ENCODE data around the gene INPP5D. TPM values are rescaled to one million over a fixed set of nuclear protein-coding genes. Genes with fewer than 3 reads are reported as not detected.

The INPP5D gene
- total and polyA plus RNA-seq, 7 experiments from 2014 or later: 41.0 to 232 (median 122) TPM

DNA sequence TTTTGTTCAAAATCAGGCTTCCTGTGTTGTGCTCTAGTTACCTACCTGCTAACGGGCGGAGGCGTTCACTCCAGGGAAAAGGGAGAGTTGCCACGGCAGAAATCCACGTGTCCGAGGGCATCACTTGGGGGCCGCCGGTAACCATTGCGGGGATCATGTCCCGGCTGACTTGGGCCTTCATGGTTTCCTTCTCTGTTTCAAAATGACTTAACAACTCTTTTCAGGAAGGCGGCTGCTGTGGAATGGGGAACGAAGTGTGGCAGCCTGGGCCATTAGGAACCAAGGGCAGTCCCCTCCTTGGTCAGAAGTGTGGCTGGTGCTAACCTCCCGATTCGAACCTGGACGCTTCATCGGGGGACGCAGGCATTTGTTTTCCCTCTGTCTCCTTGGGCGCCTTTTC is 56.8 kb downstream of the INPP5D start:
- H3K27me3 ChIP-seq (ENCODE audit: control insufficient read depth in 2 of 2, insufficient read depth in 2 of 2, low read length in 2 of 2): no peaks in the 10 kb centered on the region
- Mint-ChIP-seq H3K36me3 (peaks cover under 1 to 35% (median 16%) of the 10 kb centered on the region in 5 donors), H3K27me3 (no peaks in the 10 kb centered on the region), H3K4me1 (peaks cover 49 to 80% (median 72%) of the 10 kb centered on the region in 7 donors), H3K4me3 (peak overlapping the region in 6 of 10 donors; percentile 13 to 62 (median 56)), H3K27ac (peak overlapping the region in 8 of 9 donors; percentile 32 to 89 (median 76)), H3K9me3 (no peaks in the 10 kb centered on the region)
- DNase-seq: no peak
- H3K27ac ChIP-seq (ENCODE audit: low read depth, low read length): peak overlapping the region; percentile 8
- H3K36me3 ChIP-seq (ENCODE audit: control insufficient read depth in 2 of 3, insufficient read depth in 3 of 3, low read length in 3 of 3): peaks cover under 1 to 26% (median 7%) of the 10 kb centered on the region in 3 experiments
- ChIA-PET CTCF (no interaction called here), POLR2A (no interaction called here)
- intact Hi-C loops (cut with micrococcal nuclease): loop anchor here in 1 of 2 donors (5.0 kb wide), 1 partner anchor 35 kb away; no protein-coding TSS in a partner anchor
- H3K4me1 ChIP-seq (ENCODE audit: control insufficient read depth in 2 of 2, insufficient read depth in 2 of 2, low read length in 2 of 2): peaks cover 7 to 48% of the 10 kb centered on the region in 2 donors
- H3K9me3 ChIP-seq (ENCODE audit: control insufficient read depth in 2 of 3, low read length in 3 of 3): no peaks in the 10 kb centered on the region
- peak; percentile 36 for ATAC-seq
- H3K4me3 ChIP-seq (ENCODE audit: low read length): no peak overlapping the region

DNA sequence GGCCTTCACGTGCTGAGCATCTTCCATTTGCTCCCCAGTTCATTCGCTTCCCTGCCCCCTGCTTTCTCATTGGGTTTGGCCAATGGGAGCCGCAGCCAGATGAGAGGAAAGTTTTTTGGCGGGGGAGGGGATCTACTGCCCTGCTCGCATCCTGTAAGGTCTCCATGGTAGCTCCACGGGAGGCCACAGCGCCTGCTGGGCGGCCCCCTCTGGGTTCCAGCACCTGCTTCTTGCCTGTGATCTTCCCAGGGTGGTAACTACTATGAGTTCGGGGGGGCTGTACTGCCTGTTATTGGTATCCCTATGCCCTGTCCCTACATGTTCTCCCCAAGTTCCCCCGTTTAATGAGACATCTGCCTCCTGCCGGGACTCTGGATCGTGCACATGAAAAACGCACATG is 57.2 kb downstream of the INPP5D start:
- intact Hi-C loops (cut with micrococcal nuclease): loop anchor here in 1 of 2 donors (5.0 kb wide), 1 partner anchor 35 kb away; no protein-coding TSS in a partner anchor
- no peaks in the 10 kb centered on the region for H3K27me3 Mint-ChIP-seq
- no peaks in the 10 kb centered on the region for H3K9me3 Mint-ChIP-seq
- no peak overlapping the region for H3K4me3 ChIP-seq (ENCODE audit: low read length)
- ChIA-PET POLR2A (interaction anchor here (1.0 kb wide), 1 partner anchor 57 kb away, joined by 3 read pairs; the partner anchor contains the start of gene INPP5D), CTCF (no interaction called here)
- peak overlapping the region; percentile 23 to 90 (median 83) for H3K27ac Mint-ChIP-seq
- ATAC-seq (no peak), DNase-seq (peak in 2 of 9 donors; percentile 14 to 23)
- peak overlapping the region in 9 of 10 donors; percentile 8 to 62 (median 45) for H3K4me3 Mint-ChIP-seq
- H3K27me3 ChIP-seq (ENCODE audit: control insufficient read depth in 2 of 2, insufficient read depth in 2 of 2, low read length in 2 of 2): no peaks in the 10 kb centered on the region
- no peaks in the 10 kb centered on the region for H3K9me3 ChIP-seq (ENCODE audit: control insufficient read depth in 2 of 3, low read length in 3 of 3)
- H3K4me1 ChIP-seq (ENCODE audit: control insufficient read depth in 2 of 2, insufficient read depth in 2 of 2, low read length in 2 of 2): peaks cover 7 to 46% of the 10 kb centered on the region in 2 donors
- peaks cover 4 to 39% (median 20%) of the 10 kb centered on the region in 5 donors for H3K36me3 Mint-ChIP-seq
- peaks cover 50 to 78% (median 69%) of the 10 kb centered on the region in 7 donors for H3K4me1 Mint-ChIP-seq
- peak overlapping the region; percentile 8 for H3K27ac ChIP-seq (ENCODE audit: low read depth, low read length)
- peaks cover 4 to 30% (median 11%) of the 10 kb centered on the region in 3 experiments for H3K36me3 ChIP-seq (ENCODE audit: control insufficient read depth in 2 of 3, insufficient read depth in 3 of 3, low read length in 3 of 3)

DNA sequence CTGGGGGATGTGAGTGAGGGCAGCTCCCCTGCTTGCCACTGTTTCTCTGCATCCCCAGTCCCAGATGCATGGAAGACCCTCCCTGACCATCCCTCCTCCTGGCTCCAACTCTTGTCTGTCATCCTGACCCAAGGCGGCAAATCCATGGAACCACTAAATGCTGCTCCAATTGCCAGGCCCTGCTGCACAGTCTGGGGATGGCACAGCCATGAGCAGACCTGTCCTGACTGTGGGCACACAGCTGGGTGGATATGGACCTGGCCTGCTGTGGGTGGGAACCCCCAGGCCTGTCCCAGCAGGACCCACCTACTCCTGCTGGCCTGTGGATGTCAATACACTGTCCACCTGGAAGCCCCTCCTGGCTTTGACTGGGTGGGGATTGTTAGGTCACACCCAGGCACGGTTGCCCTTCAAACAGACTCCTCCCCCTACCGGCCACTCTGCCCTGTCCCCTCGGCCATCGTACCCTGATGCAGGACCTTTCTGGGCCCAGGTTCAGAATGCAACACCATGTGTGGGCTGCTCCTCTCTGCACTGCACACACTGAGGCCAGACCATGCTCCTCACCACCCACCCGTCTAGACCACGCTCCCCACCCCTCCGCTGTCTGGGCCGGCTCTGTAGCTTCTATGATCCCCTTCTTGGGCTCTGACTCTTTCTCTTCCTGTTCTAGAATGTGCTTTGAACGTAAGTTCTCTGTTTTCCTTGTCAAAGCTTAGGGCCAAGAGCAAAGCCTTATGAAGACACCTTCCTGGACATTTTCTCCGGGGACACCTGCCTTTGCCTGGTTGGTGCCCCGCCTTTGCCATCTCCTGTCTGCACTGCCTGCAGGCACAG is 57.9 kb downstream of the INPP5D start:
- H3K27me3 ChIP-seq (ENCODE audit: control insufficient read depth in 2 of 2, insufficient read depth in 2 of 2, low read length in 2 of 2): no peaks in the 10 kb centered on the region
- H3K36me3 Mint-ChIP-seq: peaks cover 9 to 44% (median 24%) of the 10 kb centered on the region in 5 donors
- H3K27me3 Mint-ChIP-seq: no peaks in the 10 kb centered on the region
- H3K4me3 ChIP-seq (ENCODE audit: low read length): no peak overlapping the region
- H3K4me1 Mint-ChIP-seq: peaks cover 47 to 73% (median 64%) of the 10 kb centered on the region in 7 donors
- H3K27ac ChIP-seq (ENCODE audit: low read depth, low read length): no peak overlapping the region
- intact Hi-C loops (cut with micrococcal nuclease): loop anchor here in 1 of 2 donors (5.0 kb wide), 1 partner anchor 36 kb away; no protein-coding TSS in a partner anchor
- CTCF ChIA-PET: interaction anchor here (1.2 kb wide), 1 partner anchor 12 kb away, joined by 3 read pairs; no protein-coding TSS in a partner anchor
- H3K9me3 ChIP-seq (ENCODE audit: control insufficient read depth in 2 of 3, low read length in 3 of 3): no peaks in the 10 kb centered on the region
- H3K27ac Mint-ChIP-seq: peak overlapping the region; percentile 49 to 90 (median 83)
- no peak for ATAC-seq
- H3K4me1 ChIP-seq (ENCODE audit: control insufficient read depth in 2 of 2, insufficient read depth in 2 of 2, low read length in 2 of 2): peaks cover 7 to 45% of the 10 kb centered on the region in 2 donors
- no peak for DNase-seq
- peak overlapping the region in 9 of 10 donors; percentile 39 to 69 (median 58) for H3K4me3 Mint-ChIP-seq
- H3K36me3 ChIP-seq (ENCODE audit: control insufficient read depth in 2 of 3, insufficient read depth in 3 of 3, low read length in 3 of 3): peaks cover 11 to 37% (median 11%) of the 10 kb centered on the region in 3 experiments
- POLR2A ChIA-PET: interaction anchor here (0.6 to 1.0 kb wide), 2 partner anchors 58 to 514 kb away, joined by 3 to 4 read pairs; partner anchors contain the start of gene INPP5D
- H3K9me3 Mint-ChIP-seq: peaks cover 0 to 1% (median 0%) of the 10 kb centered on the region in 11 donors

DNA sequence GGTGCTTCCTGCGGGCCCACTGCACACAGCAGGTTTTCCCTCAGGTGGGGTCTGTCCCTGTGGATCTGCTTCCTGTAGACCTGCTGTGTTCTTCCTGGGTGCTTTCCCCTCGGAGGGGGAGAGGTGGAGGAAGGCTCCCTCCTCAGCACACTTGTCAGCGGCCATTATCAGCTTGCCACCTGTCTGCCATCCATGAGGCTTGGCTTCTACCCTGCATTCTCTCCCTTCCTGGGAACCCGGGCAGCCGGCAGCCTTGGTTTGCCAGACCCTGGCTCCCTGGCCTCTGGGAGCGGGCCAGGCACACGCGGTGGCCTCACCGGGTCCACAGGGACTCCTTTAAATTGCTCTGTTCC is 58.5 kb downstream of the INPP5D start:
- no peaks in the 10 kb centered on the region for H3K27me3 Mint-ChIP-seq
- Histone ChIP-seq H3K27me3 (ENCODE audit: control insufficient read depth in 2 of 2, insufficient read depth in 2 of 2, low read length in 2 of 2) (no peaks in the 10 kb centered on the region), H3K27ac (ENCODE audit: low read depth, low read length) (no peak overlapping the region), H3K4me3 (ENCODE audit: low read length) (no peak overlapping the region), H3K36me3 (ENCODE audit: control insufficient read depth in 2 of 3, insufficient read depth in 3 of 3, low read length in 3 of 3) (peaks cover 11 to 43% (median 17%) of the 10 kb centered on the region in 3 experiments), H3K9me3 (ENCODE audit: control insufficient read depth in 2 of 3, low read length in 3 of 3) (no peaks in the 10 kb centered on the region), H3K4me1 (ENCODE audit: control insufficient read depth in 2 of 2, insufficient read depth in 2 of 2, low read length in 2 of 2) (peaks cover 4 to 42% of the 10 kb centered on the region in 2 donors)
- H3K9me3 Mint-ChIP-seq: peaks cover 0 to 2% (median 0%) of the 10 kb centered on the region in 11 donors
- intact Hi-C loops (cut with micrococcal nuclease): loop anchor here in 1 of 2 donors (5.0 kb wide), 1 partner anchor 36 kb away; no protein-coding TSS in a partner anchor
- H3K4me3 Mint-ChIP-seq: peak overlapping the region in 7 of 10 donors; percentile 27 to 69 (median 58)
- H3K27ac Mint-ChIP-seq: peak overlapping the region in 8 of 9 donors; percentile 43 to 90 (median 79)
- ATAC-seq (no peak), DNase-seq (no peak)
- H3K4me1 Mint-ChIP-seq: peaks cover 42 to 67% (median 58%) of the 10 kb centered on the region in 7 donors
- peaks cover 9 to 47% (median 29%) of the 10 kb centered on the region in 5 donors for H3K36me3 Mint-ChIP-seq
- ChIA-PET POLR2A (no interaction called here), CTCF (interaction anchor here (1.2 kb wide), 1 partner anchor 11 kb away, joined by 3 read pairs; no protein-coding TSS in a partner anchor)

DNA sequence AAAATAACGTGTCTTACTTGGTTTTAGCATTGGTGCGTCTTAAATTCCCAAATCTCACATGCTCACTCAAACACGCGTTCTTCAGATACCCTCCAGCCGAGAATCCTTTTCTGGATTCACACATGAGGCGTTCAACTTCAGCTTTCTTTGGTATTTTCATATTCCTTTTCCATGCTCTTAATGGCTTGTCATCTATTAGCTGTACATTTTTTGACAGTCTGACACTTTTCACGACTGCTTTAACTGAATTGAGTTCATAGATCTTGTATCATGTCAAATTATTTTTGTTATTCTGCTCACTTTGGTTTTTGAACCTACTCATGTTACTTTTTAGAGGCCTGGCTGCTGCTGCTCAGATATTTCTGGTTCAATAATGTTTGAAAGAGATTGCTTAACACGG is 59.0 kb downstream of the INPP5D start:
- H3K4me1 Mint-ChIP-seq: peaks cover 40 to 62% (median 54%) of the 10 kb centered on the region in 7 donors
- DNase-seq (no peak), ATAC-seq (no peak)
- H3K27ac Mint-ChIP-seq: peak overlapping the region in 8 of 9 donors; percentile 1 to 90 (median 79)
- H3K27me3 Mint-ChIP-seq: no peaks in the 10 kb centered on the region
- Histone ChIP-seq H3K4me3 (ENCODE audit: low read length) (no peak overlapping the region), H3K9me3 (ENCODE audit: control insufficient read depth in 2 of 3, low read length in 3 of 3) (no peaks in the 10 kb centered on the region), H3K27me3 (ENCODE audit: control insufficient read depth in 2 of 2, insufficient read depth in 2 of 2, low read length in 2 of 2) (no peaks in the 10 kb centered on the region), H3K4me1 (ENCODE audit: control insufficient read depth in 2 of 2, insufficient read depth in 2 of 2, low read length in 2 of 2) (peaks cover 3 to 37% of the 10 kb centered on the region in 2 donors), H3K36me3 (ENCODE audit: control insufficient read depth in 2 of 3, insufficient read depth in 3 of 3, low read length in 3 of 3) (peaks cover 14 to 48% (median 20%) of the 10 kb centered on the region in 3 experiments), H3K27ac (ENCODE audit: low read depth, low read length) (no peak overlapping the region)
- ChIA-PET CTCF (interaction anchor here (1.2 kb wide), 1 partner anchor 11 kb away, joined by 3 read pairs; no protein-coding TSS in a partner anchor), POLR2A (interaction anchor here (0.6 kb wide), 1 partner anchor 59 kb away, joined by 3 read pairs; the partner anchor contains the start of gene INPP5D)
- peaks cover 9 to 50% (median 32%) of the 10 kb centered on the region in 5 donors for H3K36me3 Mint-ChIP-seq
- H3K4me3 Mint-ChIP-seq: peak overlapping the region in 1 of 10 donors; percentile 58
- H3K9me3 Mint-ChIP-seq: peaks cover 0 to 3% (median 0%) of the 10 kb centered on the region in 11 donors
- intact Hi-C loops (cut with micrococcal nuclease): loop anchor here in 1 of 2 donors (5.0 kb wide), 1 partner anchor 37 kb away; no protein-coding TSS in a partner anchor

DNA sequence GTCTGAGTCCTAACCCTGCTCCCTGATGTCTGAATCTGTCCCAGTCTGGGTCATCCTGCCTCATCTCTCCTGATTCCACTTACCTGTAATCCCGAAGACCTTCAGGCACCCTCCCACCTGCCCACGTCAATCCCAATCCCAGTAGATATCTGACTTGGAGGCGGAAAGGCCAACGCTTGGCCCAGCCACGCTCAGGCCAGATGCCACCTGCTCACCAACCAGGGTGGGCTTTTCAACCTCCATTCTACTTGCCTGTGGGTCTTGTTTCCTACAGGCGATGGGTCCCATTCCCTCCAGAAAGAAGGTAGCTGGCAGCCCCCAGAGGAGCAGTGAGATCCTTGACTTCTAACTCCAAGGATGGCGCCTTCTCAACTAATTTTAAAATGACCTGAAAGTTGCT is 59.7 kb downstream of the INPP5D start:
- no peaks in the 10 kb centered on the region for H3K9me3 ChIP-seq (ENCODE audit: control insufficient read depth in 2 of 3, low read length in 3 of 3)
- Mint-ChIP-seq H3K4me1 (peaks cover 36 to 55% (median 49%) of the 10 kb centered on the region in 7 donors), H3K4me3 (no peak overlapping the region), H3K9me3 (peaks cover 0 to 3% (median 0%) of the 10 kb centered on the region in 11 donors), H3K27ac (peak overlapping the region in 6 of 9 donors; percentile 3 to 87 (median 56)), H3K36me3 (peaks cover 9 to 50% (median 32%) of the 10 kb centered on the region in 5 donors), H3K27me3 (no peaks in the 10 kb centered on the region)
- H3K36me3 ChIP-seq (ENCODE audit: control insufficient read depth in 2 of 3, insufficient read depth in 3 of 3, low read length in 3 of 3): peaks cover 19 to 55% (median 23%) of the 10 kb centered on the region in 3 experiments
- H3K4me3 ChIP-seq (ENCODE audit: low read length): no peak overlapping the region
- CTCF ChIA-PET: no interaction called here
- DNase-seq (no peak), ATAC-seq (no peak)
- intact Hi-C loops (cut with micrococcal nuclease): loop anchor here in 1 of 2 donors (5.0 kb wide), 1 partner anchor 38 kb away; no protein-coding TSS in a partner anchor
- POLR2A ChIA-PET: no interaction called here
- peaks cover 0 to 30% of the 10 kb centered on the region in 2 donors for H3K4me1 ChIP-seq (ENCODE audit: control insufficient read depth in 2 of 2, insufficient read depth in 2 of 2, low read length in 2 of 2)
- no peak overlapping the region for H3K27ac ChIP-seq (ENCODE audit: low read depth, low read length)
- H3K27me3 ChIP-seq (ENCODE audit: control insufficient read depth in 2 of 2, insufficient read depth in 2 of 2, low read length in 2 of 2): no peaks in the 10 kb centered on the region

All from naive thymus-derived CD4-positive, alpha-beta T cell (primary cell).